ENCODE results near the gene TGFBR2. TPM values are rescaled to one million over a fixed set of nuclear protein-coding genes. Genes with fewer than 3 reads are reported as not detected.

TGFBR2 gene
- total RNA-seq, 2 donors from 2014 or later = 6.0 to 9.6 TPM

DNA sequence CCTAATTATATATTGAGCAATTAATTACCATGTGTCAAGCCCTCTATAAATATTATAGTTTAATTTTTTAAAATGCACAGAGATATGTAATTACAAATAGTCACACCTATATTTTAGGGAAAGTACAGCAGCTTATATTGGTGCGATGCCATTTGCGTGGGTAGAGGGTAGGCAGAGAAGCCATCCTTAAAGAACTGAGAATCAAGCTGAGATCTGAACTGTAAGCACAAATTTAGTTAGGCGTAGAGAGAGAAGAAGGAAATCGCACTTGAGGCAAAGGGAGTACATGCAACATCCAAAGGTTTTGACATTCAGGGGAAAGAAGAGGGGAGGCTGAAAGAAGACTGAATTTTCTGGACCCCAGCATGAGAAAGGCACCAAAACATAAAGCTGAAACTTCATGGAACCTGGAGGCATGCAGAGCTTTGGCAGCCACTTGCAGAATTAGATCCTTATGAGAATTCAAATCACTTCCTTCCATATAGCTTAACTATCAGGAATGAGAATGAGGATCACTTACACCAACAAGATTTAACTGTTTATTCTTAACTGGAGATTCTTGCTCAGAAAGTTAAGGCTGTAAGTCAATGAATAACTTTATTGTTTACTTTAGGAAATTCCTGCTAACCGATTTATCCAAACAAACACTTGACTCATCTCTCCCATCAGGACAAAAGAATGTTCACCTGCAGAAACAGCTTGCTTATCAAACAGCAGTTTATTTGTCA lies 114.3 kb downstream of the TGFBR2 start:
- H3K27ac ChIP-seq (ENCODE audit: low read depth, low read length) = no peak overlapping the region
- H3K4me1 Mint-ChIP-seq = peaks cover 12% of the 10 kb centered on the region
- TF ChIP-seq, protein P1, sequence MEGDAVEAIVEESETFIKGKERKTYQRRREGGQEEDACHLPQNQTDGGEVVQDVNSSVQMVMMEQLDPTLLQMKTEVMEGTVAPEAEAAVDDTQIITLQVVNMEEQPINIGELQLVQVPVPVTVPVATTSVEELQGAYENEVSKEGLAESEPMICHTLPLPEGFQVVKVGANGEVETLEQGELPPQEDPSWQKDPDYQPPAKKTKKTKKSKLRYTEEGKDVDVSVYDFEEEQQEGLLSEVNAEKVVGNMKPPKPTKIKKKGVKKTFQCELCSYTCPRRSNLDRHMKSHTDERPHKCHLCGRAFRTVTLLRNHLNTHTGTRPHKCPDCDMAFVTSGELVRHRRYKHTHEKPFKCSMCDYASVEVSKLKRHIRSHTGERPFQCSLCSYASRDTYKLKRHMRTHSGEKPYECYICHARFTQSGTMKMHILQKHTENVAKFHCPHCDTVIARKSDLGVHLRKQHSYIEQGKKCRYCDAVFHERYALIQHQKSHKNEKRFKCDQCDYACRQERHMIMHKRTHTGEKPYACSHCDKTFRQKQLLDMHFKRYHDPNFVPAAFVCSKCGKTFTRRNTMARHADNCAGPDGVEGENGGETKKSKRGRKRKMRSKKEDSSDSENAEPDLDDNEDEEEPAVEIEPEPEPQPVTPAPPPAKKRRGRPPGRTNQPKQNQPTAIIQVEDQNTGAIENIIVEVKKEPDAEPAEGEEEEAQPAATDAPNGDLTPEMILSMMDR (conservative IDR thresholded peaks at IDR 0.05) = no peak

DNA sequence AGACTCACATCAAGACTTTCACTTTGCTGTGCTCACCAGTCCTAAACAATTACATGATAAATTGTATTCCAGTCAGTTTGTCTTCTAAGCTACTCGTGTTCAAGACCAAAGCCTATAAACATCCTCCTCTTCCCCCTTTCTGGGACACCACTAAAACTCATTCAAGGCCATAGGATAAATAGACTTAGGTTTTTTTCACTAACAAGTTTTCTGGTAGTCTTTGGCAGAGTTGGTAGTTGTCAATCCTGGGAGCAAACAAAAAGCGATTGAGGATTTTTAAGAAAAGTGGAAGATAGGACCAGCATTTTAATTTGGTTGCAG lies 114.9 kb downstream of the TGFBR2 start:
- no peaks in the 10 kb centered on the region for H3K9me3 ChIP-seq (ENCODE audit: control insufficient read depth, low read length)
- H3K4me1 Mint-ChIP-seq = peaks cover 12% of the 10 kb centered on the region
- no peak overlapping the region for H3K27ac ChIP-seq (ENCODE audit: low read depth, low read length)
- no peaks in the 10 kb centered on the region for H3K36me3 Mint-ChIP-seq (ENCODE audit: low read depth)
- 65 to 70% methylated on average over 2 of the region's 2 CpGs for WGBS, 2 experiments (ENCODE audit: insufficient coverage in 1 of 2, insufficient read length in 1 of 2)
- no peaks in the 10 kb centered on the region for H3K4me1 ChIP-seq (ENCODE audit: control insufficient read depth, insufficient read depth, low read length)
- H3K4me3 ChIP-seq (ENCODE audit: low read length) = no peak overlapping the region
- TF ChIP-seq, protein P1 (conservative IDR thresholded peaks at IDR 0.05) = no peak
- no peak overlapping the region for H3K9ac ChIP-seq (ENCODE audit: extremely low read depth, low read length, poor library complexity, severe bottlenecking)
- H3K27me3 Mint-ChIP-seq (ENCODE audit: insufficient read depth) = peaks cover 5% of the 10 kb centered on the region
- H3K36me3 ChIP-seq (ENCODE audit: control insufficient read depth, insufficient read depth, low read length) = no peaks in the 10 kb centered on the region
- H3K27ac Mint-ChIP-seq = peak overlapping the region; percentile 65
- DNase-seq = no peak
- no peaks in the 10 kb centered on the region for H3K27me3 ChIP-seq (ENCODE audit: control insufficient read depth, insufficient read depth, low read length, poor library complexity, severe bottlenecking)
- H3K4me3 Mint-ChIP-seq = no peak overlapping the region
- no peaks in the 10 kb centered on the region for H3K9me3 Mint-ChIP-seq

More for the DNA sequence above, 114.3 kb downstream of the TGFBR2 start:
- Mint-ChIP-seq H3K9me3 (no peaks in the 10 kb centered on the region), H3K4me3 (no peak overlapping the region), H3K36me3 (ENCODE audit: low read depth) (no peaks in the 10 kb centered on the region), H3K27me3 (ENCODE audit: insufficient read depth) (peaks cover 5% of the 10 kb centered on the region), H3K27ac (peak overlapping the region; percentile 65)
- Histone ChIP-seq H3K9me3 (ENCODE audit: control insufficient read depth, low read length) (no peaks in the 10 kb centered on the region), H3K36me3 (ENCODE audit: control insufficient read depth, insufficient read depth, low read length) (no peaks in the 10 kb centered on the region), H3K4me1 (ENCODE audit: control insufficient read depth, insufficient read depth, low read length) (no peaks in the 10 kb centered on the region), H3K4me3 (ENCODE audit: low read length) (peak overlapping the region; percentile 52), H3K9ac (ENCODE audit: extremely low read depth, low read length, poor library complexity, severe bottlenecking) (no peak overlapping the region), H3K27me3 (ENCODE audit: control insufficient read depth, insufficient read depth, low read length, poor library complexity, severe bottlenecking) (no peaks in the 10 kb centered on the region)
- DNase-seq = no peak
- WGBS, 2 experiments (ENCODE audit: insufficient coverage in 1 of 2, insufficient read length in 1 of 2) = 77 to 92% methylated on average over 5 of the region's 5 CpGs

DNA sequence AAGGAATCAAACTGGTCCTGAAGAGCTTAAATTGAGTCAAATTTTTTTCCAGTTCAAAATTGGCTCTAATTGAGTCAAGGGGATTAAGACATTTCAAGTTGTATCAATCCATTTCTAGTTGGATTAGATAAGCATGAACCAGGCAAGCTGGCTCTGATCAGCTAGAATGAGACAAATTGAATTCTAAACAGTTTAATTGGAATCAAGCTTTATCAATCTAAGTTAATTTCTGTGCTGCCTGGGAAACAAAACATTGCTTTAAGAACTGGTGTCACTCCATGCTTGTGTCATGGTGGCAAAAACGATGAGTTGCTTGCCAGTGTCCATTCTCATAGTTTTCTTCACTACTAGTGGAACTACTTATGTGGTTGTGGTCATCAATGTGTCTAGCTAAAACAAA lies 116.8 kb downstream of the TGFBR2 start:
- Mint-ChIP-seq H3K4me3 (no peak overlapping the region), H3K4me1 (peaks cover 12% of the 10 kb centered on the region), H3K36me3 (ENCODE audit: low read depth) (no peaks in the 10 kb centered on the region), H3K27ac (no peak overlapping the region), H3K27me3 (ENCODE audit: insufficient read depth) (peaks cover 5% of the 10 kb centered on the region), H3K9me3 (no peaks in the 10 kb centered on the region)
- no peaks in the 10 kb centered on the region for H3K4me1 ChIP-seq (ENCODE audit: control insufficient read depth, insufficient read depth, low read length)
- DNase-seq = no peak
- no peaks in the 10 kb centered on the region for H3K27me3 ChIP-seq (ENCODE audit: control insufficient read depth, insufficient read depth, low read length, poor library complexity, severe bottlenecking)
- 88% methylated on average over 1 of the region's 1 CpG; no CpG with 5 or more reads in 1 of the 2 experiments for WGBS, 2 experiments (ENCODE audit: insufficient coverage in 1 of 2, insufficient read length in 1 of 2)
- H3K9me3 ChIP-seq (ENCODE audit: control insufficient read depth, low read length) = no peaks in the 10 kb centered on the region
- H3K9ac ChIP-seq (ENCODE audit: extremely low read depth, low read length, poor library complexity, severe bottlenecking) = no peak overlapping the region
- TF ChIP-seq, protein P1 (conservative IDR thresholded peaks at IDR 0.05) = no peak
- no peak overlapping the region for H3K27ac ChIP-seq (ENCODE audit: low read depth, low read length)
- no peak overlapping the region for H3K4me3 ChIP-seq (ENCODE audit: low read length)
- H3K36me3 ChIP-seq (ENCODE audit: control insufficient read depth, insufficient read depth, low read length) = no peaks in the 10 kb centered on the region

All from endodermal cell (in vitro differentiated cells).